ENCODE results near the gene MFAP1.
A peak's percentile ranks its signal among the peaks of the same experiment; 100 is the strongest.
"Not testable (repeated sequence)": the region's sequence is repeated elsewhere in the genome, so short reads cannot be mapped to it uniquely, and the experiment has no call there.

The MFAP1 gene, protein sequence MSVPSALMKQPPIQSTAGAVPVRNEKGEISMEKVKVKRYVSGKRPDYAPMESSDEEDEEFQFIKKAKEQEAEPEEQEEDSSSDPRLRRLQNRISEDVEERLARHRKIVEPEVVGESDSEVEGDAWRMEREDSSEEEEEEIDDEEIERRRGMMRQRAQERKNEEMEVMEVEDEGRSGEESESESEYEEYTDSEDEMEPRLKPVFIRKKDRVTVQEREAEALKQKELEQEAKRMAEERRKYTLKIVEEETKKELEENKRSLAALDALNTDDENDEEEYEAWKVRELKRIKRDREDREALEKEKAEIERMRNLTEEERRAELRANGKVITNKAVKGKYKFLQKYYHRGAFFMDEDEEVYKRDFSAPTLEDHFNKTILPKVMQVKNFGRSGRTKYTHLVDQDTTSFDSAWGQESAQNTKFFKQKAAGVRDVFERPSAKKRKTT

DNA sequence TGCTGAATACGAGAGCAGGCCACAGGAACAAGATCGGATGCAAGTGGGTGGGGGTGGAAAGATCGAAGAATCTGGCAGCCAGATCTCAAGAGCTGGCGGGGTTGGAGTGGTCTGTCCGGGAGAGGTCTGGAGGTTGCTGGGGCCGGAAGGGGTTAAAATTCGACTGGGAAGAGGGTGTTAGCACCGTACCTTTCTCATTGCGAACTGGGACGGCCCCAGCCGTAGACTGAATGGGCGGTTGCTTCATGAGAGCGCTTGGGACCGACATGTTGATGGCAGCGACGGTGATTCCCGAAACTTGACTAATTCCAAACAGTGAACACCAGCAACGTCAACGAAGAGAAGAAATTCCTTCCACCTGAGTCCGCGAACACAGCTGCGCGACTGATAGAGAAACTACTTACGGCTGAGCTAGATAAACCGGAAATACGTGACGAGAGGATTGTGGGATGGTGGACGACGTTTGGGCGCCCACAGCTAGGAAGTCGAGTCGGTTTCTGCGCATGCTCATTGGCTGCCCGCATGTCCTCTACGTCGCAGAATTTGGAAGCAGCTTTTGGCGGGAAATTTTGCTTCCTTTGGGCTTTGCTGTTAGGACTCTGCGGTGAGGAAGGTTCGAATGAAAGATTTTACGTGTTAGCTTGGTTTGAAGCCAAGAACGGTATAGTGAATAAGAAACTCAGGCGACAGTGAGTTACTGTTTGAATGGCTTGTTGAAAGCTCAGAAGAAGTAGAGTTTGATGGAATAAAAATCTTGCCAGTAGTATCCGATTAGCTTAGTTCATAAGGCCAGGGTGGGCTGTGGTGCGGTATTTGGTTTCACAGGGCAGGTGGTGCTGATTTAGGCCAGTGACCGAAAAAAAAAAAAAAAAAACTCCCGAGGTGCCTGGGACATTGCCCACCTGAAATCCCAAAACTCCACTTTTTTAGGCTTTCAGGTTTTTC lies at the start of gene MFAP1:
MFAP1 (minus strand) TSS at position 389 of the 945 bp plus-strand sequence; CDS start at position 268, 121 bp downstream.
- peak; percentile 98 for FAIRE-seq

DNA sequence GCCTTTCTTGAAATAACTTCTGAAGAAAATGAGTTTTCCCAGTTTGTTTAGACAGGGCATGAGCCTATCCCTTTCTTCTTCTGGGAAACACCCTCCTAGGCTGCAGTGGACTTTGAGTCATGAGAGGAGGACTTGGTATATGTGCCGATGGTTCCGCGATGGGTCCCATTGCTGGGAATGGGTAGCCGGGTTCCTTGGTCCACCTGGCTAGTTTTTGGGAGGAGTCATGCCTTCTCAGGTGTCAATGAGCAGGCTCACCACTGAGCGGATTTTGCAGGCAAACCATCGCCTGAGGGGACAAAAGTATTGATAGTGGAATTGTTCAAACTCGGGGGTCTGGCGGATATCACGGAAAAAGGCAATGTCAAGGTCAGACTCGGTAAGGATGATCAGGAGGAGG lies 49.2 kb upstream of the MFAP1 start:
- no peak for FAIRE-seq

DNA sequence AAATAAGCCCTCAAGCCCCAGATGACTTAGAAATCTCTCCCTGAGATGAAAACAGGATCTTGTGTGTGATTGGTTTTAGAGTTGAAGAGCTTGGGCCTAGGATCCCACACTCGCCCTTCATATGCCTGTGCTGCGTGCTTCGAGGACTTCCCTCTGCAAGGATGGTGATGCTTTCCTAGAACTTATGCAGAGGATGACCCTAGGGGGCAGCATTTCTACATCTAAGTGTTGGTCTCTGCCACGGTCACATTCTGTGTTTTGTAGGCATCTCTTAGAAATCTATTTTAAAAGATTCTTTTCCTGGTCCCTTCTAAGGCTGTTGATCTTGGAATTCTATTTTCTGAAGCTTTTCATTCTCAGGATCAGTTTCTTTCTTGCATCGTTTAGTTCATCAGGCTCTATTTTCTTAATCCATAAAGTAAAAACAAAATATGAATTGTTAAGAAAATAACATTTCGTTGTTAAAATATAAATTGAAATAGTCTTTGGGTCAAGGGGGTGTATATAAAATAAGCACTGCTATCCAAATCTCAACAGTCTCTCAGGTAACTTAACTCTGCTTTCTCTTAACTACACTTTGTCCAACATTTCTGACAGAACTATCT lies 48.0 kb upstream of the MFAP1 start:
- peak; percentile 59 for FAIRE-seq

DNA sequence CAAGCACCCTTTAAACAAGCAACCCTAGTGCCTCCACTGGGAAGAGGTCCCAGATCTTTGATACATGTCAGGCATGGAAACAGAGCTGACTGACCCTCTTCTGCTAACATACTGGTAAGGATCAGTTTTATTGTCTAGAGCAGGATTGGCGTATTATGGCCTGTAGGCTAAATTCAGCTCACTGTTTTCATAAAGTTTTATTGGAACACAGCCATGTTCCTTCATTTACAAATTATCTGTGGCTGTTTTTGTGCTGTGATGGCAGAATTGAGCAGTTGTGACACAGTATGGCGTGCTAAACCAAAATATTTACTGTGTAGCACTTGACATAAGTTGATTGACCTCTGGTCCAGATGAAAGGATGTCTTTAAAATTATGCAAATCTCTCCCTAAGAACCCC lies 47.3 kb upstream of the MFAP1 start:
- no peak for FAIRE-seq

DNA sequence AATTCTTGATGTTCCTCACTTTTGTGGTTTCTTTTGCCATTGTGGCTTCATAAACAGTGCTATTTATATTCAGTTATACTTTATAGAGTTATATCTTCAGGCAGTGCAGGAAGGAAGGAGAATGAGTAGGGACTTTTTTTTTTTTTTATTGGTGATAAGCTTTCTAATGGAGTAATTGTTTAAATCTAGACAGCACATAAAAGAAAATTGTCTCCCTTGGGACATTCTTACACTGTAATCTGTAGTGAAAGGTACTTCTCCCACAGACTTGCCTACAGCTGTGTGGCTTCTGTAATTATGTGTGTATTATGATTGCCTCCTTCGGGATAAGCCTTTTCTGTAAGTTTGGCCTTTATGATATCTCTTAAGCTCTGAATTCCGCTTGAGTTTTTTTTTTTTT lies 43.9 kb upstream of the MFAP1 start:
- no peak for FAIRE-seq

DNA sequence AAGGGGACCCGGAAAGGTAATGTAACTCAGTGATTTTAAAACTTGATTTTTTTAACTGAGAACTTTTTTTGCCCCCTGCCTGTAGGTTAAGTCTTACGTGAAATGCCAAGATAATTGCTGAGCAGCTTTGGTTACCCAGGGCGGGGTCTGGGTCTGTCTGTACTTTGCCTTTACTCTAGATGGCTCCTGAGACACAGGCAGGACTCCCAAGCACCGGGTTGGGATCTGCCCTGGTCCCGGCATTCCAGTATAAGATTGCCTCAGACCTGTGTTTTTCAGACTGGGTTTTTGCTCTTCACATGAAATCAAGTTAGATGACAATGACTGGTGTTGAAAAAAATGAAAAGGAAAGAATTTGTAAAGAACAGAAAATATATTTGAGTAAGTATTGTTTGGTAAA lies 42.6 kb upstream of the MFAP1 start:
- no peak for FAIRE-seq

DNA sequence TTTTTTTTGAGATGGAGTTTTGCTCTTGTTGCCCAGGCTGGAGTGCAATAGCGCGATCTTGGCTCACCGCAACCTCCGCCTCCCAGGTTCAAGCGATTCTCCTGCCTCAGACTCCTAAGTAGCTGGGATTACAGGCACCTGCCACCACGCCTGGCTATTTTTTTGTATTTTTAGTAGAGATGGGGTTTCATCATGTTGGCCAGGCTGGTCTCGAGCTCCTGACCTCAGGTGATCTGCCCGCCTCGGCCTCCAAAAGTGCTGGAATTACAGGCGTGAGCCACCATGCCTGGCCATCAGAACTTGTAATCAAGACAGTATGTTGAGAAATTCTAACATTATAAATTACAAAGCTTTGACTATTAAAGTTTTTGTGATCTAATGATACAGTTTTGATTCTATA lies 42.1 kb upstream of the MFAP1 start:
- FAIRE-seq, result not testable (repeated sequence)

DNA sequence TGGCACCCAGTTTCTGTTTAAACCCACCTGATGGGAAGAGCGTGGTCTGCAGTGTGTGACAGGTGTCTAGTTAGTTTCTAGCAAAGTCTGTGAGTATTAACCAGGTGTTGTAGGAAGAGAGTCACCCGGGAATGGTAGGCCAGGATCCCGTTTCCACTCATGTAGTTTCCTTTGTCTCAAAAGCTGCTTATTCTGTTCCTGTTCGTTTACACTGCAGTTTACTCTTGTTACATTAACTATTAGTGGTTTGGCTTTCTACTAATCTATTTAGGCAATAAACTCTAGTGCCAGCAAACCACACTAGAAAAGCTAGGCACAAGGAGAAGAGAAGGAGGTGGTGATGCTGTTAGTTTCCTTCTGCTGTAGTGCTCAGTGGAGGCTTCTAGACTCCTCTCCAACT lies 35.1 kb upstream of the MFAP1 start:
- no peak for FAIRE-seq

DNA sequence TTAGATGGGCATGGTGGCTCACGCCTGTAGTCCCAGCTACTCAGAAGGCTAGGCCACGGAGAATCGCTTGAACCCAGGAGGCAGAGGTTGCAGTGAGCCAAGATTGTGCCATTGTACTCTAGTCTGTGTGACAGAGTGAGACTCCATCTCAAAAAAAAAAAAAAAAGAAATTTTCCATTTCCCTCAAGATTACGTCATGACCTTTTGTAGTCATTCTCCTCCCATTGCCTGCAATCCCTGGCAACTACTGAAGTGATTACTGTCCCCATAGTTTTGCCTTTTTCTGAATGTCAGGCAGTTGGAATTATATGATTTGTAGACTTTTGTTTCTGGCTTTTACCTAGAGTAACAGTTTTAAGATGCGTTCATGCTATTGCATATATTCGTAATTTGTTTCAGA lies 30.3 kb upstream of the MFAP1 start:
- no peak for FAIRE-seq

DNA sequence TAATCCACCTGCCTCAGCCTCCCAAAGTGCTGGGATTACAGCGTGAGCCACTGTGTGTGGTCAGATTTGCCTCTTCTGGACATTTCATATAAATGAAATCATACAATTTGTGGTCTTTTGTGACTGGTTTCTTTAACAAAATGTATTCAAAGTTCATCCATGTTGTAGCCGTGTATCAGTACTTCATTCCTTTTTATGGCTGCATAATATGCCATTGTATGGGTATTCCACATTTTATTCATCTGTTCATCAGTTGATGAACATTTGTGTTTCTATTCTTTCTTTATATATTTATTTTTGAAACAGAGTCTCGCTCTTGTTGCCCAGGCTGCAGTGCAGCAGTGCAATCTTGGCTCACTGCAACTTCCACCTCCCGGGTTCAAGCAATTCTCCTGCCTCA lies 28.1 kb upstream of the MFAP1 start:
- no peak for FAIRE-seq

DNA sequence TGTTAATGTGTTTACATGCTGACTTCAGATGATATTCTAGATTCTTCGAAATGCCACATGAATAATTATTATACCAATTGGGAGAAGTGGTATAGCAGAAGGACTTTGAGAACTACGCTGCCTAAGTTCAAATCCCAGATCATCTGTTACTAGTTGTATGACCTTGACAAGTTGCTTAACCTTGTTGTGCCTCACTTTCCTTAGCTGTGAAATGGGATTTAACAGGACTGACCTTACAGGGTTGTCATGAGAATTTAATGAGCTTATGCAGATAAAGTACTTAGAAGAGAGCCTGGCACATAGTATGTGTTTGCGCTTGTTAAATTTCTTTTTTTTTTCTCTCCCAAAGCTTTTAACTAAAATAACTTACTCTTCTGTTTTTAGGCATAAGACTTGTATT lies 26.8 kb upstream of the MFAP1 start:
- FAIRE-seq, result no peak

DNA sequence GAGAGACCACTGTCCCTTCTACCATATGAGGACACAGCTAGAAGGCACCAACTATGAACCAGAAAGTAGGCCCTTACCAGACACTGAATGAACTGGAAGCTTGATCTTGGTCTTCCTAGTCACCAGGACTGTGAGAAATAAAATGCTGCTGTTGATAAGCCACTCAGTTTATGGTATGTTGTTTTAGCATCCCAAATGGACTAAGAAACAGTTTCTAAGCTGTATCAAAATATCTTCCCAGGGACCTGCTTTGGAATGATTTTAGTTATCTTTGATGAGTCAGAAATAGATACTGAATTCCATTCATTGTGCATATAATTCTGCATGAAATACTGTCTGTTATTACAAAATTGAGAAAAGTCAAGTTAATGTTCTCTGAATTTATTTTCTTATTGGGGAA lies 20.9 kb upstream of the MFAP1 start:
- no peak for FAIRE-seq

DNA sequence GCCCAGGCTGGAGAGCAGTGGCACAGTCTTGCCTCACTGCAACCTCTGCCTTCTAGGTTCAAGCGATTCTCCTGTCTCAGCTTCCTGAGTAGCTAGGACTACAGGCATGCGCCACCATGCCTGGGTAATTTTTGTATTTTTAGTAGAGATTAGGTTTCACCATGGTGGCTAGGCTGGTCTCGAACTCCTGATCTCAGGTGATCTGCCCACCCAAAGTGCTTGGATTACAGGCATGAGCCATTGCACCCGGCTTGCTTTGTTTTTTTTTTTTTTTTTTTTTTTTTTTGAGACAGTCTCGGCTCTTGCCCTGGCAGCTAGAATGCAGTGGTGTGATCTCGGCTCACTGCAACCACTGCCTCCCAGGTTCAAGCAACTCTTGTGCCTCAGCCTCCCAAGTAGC lies 8.0 kb upstream of the MFAP1 start:
- not testable (repeated sequence) for FAIRE-seq

DNA sequence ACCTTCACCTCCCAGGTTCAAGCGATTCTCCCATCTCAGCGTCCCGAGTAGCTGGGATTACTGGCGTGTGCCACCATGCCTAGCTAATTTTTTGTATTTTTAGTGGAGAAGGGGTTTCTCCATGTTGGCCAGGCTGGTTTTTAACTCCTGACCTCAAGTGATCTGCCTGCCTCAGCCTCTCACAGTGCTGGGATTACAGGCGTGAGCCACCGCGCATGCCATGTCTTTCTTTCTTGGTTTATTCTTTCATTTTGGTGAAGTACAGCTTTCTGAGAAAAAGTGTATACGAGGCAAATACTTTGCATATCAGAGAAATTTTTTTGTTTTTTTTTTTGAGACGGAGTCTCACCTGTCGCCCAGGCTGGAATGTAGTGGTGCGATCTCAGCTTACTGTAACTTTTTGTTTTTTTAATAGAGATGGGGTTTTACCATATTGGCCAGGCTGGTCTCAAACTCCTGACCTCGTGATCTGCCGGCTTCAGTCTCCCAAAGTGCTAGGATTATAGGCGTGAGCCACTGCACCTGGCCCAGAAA lies 7.1 kb upstream of the MFAP1 start:
- not testable (repeated sequence) for FAIRE-seq

DNA sequence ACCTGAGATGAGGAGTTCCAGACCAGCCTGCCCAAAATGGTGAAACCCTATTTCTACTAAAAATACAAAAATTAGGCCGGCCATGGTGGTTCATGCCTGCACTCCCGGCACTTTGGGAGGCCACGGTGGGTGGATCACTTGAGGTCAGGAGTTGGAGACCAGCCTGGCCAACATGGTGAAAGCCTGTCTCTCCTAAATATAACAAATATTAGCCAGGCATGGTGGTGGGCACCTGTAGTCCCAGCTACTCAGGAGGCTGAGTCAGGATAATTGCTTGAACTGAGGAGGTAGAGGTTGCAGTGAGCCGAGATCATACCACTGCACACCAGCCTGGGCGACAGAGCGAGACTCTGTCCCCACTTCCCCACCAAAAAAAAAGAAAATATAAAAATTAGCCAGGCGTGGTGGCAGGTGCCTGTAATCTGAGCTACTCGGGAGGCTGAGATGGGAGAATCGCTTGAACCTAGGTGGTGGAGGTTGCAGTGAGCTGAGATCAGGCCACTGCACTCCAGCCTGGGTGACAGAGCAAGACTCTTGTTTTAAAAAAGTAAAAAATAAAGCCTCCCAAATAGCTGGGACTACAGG lies 6.3 kb upstream of the MFAP1 start:
- FAIRE-seq, result not testable (repeated sequence)

DNA sequence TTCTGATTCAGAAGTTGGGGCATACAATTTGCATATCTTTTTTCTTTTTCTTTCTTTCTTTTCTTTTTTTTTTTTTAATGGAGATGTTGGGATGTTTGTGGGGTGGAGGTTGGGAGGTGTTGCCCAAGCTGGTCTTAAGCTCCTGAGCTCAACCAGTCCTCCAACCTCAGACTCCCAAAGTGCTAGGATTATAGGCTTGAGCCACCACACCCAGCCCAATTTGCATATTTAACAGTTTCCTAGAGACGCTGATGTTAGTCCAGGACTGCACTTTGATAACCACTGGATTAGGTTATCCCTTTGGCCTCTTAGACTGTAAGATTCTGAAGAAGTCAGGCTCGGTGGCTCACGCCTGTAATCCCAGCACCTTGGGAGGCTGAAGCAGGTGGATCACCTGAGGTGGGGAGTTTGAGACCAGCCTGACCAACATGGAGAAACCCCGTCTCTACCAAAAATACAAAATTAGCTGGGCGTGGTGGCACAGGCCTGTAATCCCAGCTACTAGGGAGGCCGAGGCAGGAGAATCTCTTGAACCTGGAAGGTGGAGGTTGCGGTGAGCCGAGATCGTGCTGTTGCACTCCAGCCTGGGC lies 5.6 kb upstream of the MFAP1 start:
- not testable (repeated sequence) for FAIRE-seq

DNA sequence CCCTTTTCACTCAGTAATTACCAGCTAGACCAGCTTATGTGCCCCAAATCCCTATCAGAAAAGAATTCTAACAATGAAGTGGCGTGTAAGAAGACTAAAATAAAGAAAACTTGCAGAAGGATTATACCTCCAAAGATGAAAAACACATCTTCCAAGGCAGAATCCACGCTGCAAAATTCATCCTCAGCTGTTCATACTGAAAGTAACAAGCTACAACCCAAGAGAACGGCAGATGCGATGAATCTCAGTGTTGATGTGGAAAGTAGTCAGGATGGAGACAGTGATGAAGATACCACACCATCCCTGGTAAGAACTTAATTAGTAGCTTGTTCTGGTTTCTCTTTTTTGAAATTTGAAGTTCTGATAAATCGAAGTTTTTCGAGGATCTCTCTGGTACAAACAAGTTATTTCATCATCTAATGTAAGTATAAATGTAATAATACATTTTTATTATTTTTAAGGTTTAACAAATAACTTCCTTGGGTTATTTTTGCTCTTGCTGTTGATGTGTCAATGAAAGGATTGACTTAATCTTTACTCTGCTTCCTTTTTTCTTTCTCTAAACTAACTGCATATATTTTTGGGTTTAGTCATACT lies 3.7 kb upstream of the MFAP1 start:
- FAIRE-seq, result no peak

DNA sequence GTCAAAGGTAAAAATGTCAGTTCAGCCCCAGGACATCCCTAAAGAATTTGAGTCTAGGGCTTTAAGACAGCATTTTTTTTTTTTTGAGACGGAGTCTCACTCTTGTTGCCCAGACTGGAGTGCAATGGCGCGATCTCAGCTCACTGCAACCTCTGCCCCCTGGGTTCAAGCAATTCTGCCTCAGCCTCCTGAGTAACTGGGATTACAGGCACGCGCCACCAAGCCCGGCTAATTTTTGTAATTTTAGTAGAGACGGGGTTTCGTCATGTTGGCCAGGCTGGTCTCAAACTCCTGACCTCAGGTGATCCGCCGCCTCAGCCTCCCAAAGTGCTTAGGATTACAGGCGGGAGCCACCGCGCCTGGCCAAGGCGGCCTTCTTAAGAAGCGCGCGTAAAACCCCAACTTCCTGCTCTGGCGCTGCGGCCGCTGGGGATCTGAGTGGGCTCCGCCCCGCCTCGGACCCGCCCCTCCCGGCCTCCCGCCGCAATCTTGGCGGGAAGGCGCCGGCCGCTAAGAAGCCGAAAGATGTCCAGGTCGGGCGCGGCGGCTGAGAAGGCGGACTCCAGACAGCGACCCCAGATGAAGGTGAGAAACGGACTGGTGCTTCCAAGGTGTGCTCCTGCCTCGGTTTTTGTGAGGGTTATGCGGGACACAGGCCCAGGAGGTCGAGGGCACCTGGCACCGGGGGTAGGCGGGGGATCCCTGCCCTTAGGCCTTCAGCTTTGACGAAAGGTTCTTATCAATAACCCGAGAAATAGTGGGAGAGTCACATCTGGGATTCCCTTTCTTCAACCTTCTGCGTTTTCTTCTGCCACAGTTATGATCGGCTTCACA lies 2.2 kb upstream of the MFAP1 start, which contains the start of gene WDR76:
WDR76 (plus strand) TSS at position 495 of the 834 bp plus-strand sequence; CDS start at position 526, 31 bp downstream.
- FAIRE-seq, result no peak

DNA sequence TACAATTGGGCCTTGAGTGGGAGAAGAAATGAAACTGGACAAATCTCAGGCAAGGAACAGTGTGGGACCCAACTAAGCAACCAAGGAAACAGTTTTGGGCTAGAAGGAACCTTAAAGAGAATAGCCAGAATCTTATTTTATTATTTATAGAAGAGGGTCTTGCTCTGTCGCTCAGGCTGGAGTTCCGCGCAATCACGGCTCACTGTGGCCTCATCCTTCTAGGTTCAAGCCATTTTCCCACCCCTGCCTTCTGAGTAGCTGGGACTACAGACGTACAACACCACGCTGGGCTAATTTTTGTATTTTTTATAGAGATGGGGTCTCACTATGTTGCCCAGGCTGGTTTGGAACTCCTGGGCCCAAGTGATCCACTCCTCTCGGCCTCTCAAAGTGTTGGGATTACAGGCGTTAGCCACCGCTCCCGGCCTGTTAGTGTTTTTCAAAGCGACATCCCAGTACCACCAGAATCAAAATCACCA lies 1.6 kb upstream of the MFAP1 start:
- FAIRE-seq, result no peak

DNA sequence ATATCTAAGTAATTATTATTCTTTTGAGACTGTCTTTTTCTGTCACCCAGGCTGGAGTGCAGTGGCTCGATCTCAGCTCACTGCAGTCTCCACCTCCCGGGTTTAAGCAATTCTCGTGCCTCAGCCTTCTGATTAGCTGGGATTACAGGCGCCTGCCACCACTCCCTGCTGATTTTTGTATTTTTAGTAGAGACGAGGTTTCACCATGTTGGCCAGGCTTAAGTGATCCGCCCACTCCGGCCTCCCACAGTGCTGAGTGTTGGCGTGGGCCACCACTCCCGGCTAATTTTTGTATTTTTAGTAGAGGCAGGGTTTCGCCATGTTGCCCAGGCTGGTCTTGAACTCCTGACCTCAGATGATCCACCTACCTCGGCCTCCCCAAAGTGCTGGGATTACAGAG lies 815 bp upstream of the MFAP1 start:
- not testable (repeated sequence) for FAIRE-seq

DNA sequence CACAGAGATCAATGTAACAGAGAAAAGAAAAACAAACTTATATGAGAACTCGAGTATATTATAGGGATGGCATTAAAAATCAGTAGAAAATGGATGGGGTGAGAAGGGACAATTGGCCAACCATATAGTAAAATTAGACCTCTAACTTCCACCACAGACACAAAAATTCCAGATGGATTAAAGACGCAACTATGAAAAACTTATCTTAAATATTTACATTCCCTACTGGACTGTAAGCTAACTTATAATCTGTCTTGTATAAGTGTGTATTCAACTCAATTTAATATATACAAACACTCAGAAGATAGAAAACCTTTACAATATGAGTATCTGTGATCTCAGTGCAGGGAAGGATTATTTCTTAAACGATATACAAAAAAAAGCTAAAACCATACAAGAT lies 3.0 kb downstream of the MFAP1 start:
- FAIRE-seq, result no peak
